Tongue (tissue), 2 donors: ENCODE data around the gene IFNGR2. TPM values are rescaled to one million over a fixed set of nuclear protein-coding genes. Genes with fewer than 3 reads are reported as not detected.
A peak's percentile ranks its signal among the peaks of the same experiment; 100 is the strongest.
"Not testable (repeated sequence)": the region's sequence is repeated elsewhere in the genome, so short reads cannot be mapped to it uniquely, and the experiment has no call there.

Experiments
- DNase-seq: peaks from one replicate; pipeline ENCODE4 v3.0.0-alpha.2; 2015
- total RNA-seq: library from RNA; depleted of rRNA; stranded (reverse); fragments of >200 nt; gene quantifications from one replicate; pipeline ENCODE4 v1.2.3, GENCODE V29; 2014

IFNGR2 gene
- total RNA-seq, 1 donor from 2014 or later, result 42.3 TPM

- DNase-seq, result no peak
Observed at GRCh38 chr21:33377221-33377920, 25.8 kb upstream of the IFNGR2 start.

GRCh38 chr21:33378081-33378480 lies 25.1 kb upstream of the IFNGR2 start:
- no peak for DNase-seq

GRCh38 chr21:33379934-33380333 lies 23.3 kb upstream of the IFNGR2 start:
- DNase-seq, result not testable (repeated sequence)

GRCh38 chr21:33380483-33380998 lies 22.7 kb upstream of the IFNGR2 start:
- peak; percentile 72 for DNase-seq

- DNase-seq, result not testable (repeated sequence)
Observed at GRCh38 chr21:33381381-33381780, 21.8 kb upstream of the IFNGR2 start.

- peak; percentile 28 for DNase-seq
Observed at GRCh38 chr21:33383056-33383888, 19.9 kb upstream of the IFNGR2 start.

- DNase-seq, result no peak
Observed at GRCh38 chr21:33384841-33385331, 18.3 kb upstream of the IFNGR2 start.

- no peak for DNase-seq
Observed at GRCh38 chr21:33386222-33386784, 16.9 kb upstream of the IFNGR2 start.

- no peak for DNase-seq
Observed at GRCh38 chr21:33387294-33387693, 15.9 kb upstream of the IFNGR2 start.

- no peak for DNase-seq
Observed at GRCh38 chr21:33388188-33388587, 15.0 kb upstream of the IFNGR2 start.

- DNase-seq, result no peak
Observed at GRCh38 chr21:33390479-33390878, 12.7 kb upstream of the IFNGR2 start.

- no peak for DNase-seq
Observed at GRCh38 chr21:33391656-33392055, 11.6 kb upstream of the IFNGR2 start.

GRCh38 chr21:33392284-33392985 lies 10.8 kb upstream of the IFNGR2 start:
- no peak for DNase-seq

GRCh38 chr21:33393348-33393747 lies 9.9 kb upstream of the IFNGR2 start:
- DNase-seq, result no peak

- DNase-seq, result no peak
Observed at GRCh38 chr21:33394260-33394659, 9.0 kb upstream of the IFNGR2 start.

GRCh38 chr21:33395891-33396331 lies 7.3 kb upstream of the IFNGR2 start:
- DNase-seq, result no peak

GRCh38 chr21:33396436-33396835 lies 6.8 kb upstream of the IFNGR2 start:
- no peak for DNase-seq

- DNase-seq, result peak; percentile 21
Observed at GRCh38 chr21:33396951-33397350, 6.3 kb upstream of the IFNGR2 start.

GRCh38 chr21:33397717-33398116 lies 5.5 kb upstream of the IFNGR2 start:
- no peak for DNase-seq

GRCh38 chr21:33398361-33398760 lies 4.9 kb upstream of the IFNGR2 start:
- no peak for DNase-seq

- DNase-seq, result peak; percentile 38
Observed at GRCh38 chr21:33401630-33401992, 1.6 kb upstream of the IFNGR2 start.
